GM12873 (cell line): ENCODE data around the gene FBXL13.

Experiments
- CTCF ChIP-seq: IDR thresholded peaks from 2 replicates; pipeline ENCODE4 v1.5.1; 2012; ENCODE audit warnings: low read depth, mild to moderate bottlenecking, moderate library complexity, low read length, control low read depth; ENCODE audit not compliant: insufficient read depth; ENCODE audit errors: missing control alignments

The FBXL13 gene

GRCh38 chr7:102912742-102913141 is 161.9 kb downstream of the FBXL13 start, which contains the start of gene LRRC17:
Gene LRRC17 (plus strand): TSS chr7:102913000. CDS start chr7:102933914, 20,914 bp downstream.
- TF ChIP-seq CTCF: no peak

GRCh38 chr7:102908676-102909075 is 165.9 kb downstream of the FBXL13 start:
- no peak for TF ChIP-seq CTCF

- no peak for TF ChIP-seq CTCF
These were observed 176.1 kb downstream of the FBXL13 start for GRCh38 chr7:102898532-102898859.

GRCh38 chr7:102897856-102898531 is 176.6 kb downstream of the FBXL13 start:
- TF ChIP-seq CTCF: no peak

GRCh38 chr7:102897211-102897631 is 177.4 kb downstream of the FBXL13 start:
- TF ChIP-seq CTCF: no peak

- no peak for TF ChIP-seq CTCF
These were observed 178.0 kb downstream of the FBXL13 start for GRCh38 chr7:102896585-102896984.

GRCh38 chr7:102895602-102896001 is 179.0 kb downstream of the FBXL13 start:
- no peak for TF ChIP-seq CTCF
